MM.1S (cell line): ENCODE data around the gene C3orf18.

Experiments used
- DNase-seq: peaks from one replicate; pipeline ENCODE4 v3.0.0-alpha.2; 2015
- H2AFZ ChIP-seq: fragments of 300-600 bp; sonication (generic); 2 replicates; pipeline ENCODE4 v1.6.0; 2016; ENCODE audit warnings: antibody characterized with exemption, low read length
- H3F3A ChIP-seq: fragments of 300-600 bp; sonication (generic); 2 replicates; pipeline ENCODE4 v1.6.1; 2016; ENCODE audit warnings: mild to moderate bottlenecking, antibody characterized with exemption, low read length, moderate library complexity, mixed read lengths; ENCODE audit not compliant: insufficient read depth
- H3K27ac ChIP-seq: fragments of 300-600 bp; sonication (generic); 2 replicates; pipeline ENCODE4 v1.5.1; 2016; ENCODE audit warnings: mild to moderate bottlenecking, low read length
- H3K27me3 ChIP-seq: fragments of 300-600 bp; sonication (generic); replicated peaks from 2 replicates; pipeline ENCODE4 v1.6.0; 2016; ENCODE audit warnings: low read length; ENCODE audit not compliant: insufficient read depth
- H3K36me3 ChIP-seq: fragments of 300-600 bp; sonication (generic); replicated peaks from 2 replicates; pipeline ENCODE4 v1.6.1; 2016; ENCODE audit warnings: mild to moderate bottlenecking, low read length, mixed read lengths; ENCODE audit not compliant: insufficient read depth
- H3K4me1 ChIP-seq: fragments of 300-600 bp; sonication (generic); 2 replicates; pipeline ENCODE4 v1.6.1; 2016; ENCODE audit warnings: low read length, mixed read lengths
- H3K4me2 ChIP-seq: fragments of 300-600 bp; sonication (generic); 2 replicates; pipeline ENCODE4 v1.6.0; 2016; ENCODE audit warnings: low read depth, low read length
- H3K4me3 ChIP-seq: fragments of 300-600 bp; sonication (generic); 2 replicates; pipeline ENCODE4 v1.5.1; 2016; ENCODE audit warnings: low read length, mixed read lengths
- H3K79me2 ChIP-seq: fragments of 300-600 bp; sonication (generic); 2 replicates; pipeline ENCODE4 v1.6.1; 2016; ENCODE audit warnings: mixed run types, low read length, mixed read lengths
- H3K9ac ChIP-seq: fragments of 300-600 bp; sonication (generic); 2 replicates; pipeline ENCODE4 v1.6.1; 2016; ENCODE audit warnings: low read length, mixed read lengths
- H3K9me2 ChIP-seq: fragments of 300-600 bp; sonication (generic); replicated peaks from 2 replicates; pipeline ENCODE4 v1.6.1; 2016; ENCODE audit warnings: mild to moderate bottlenecking, low read length, mixed read lengths; ENCODE audit not compliant: insufficient read depth
- H3K9me3 ChIP-seq: fragments of 300-600 bp; sonication (generic); replicated peaks from 2 replicates; pipeline ENCODE4 v1.6.1; 2016; ENCODE audit warnings: mild to moderate bottlenecking, low read length, mixed read lengths; ENCODE audit not compliant: insufficient read depth
- H4K20me1 ChIP-seq: fragments of 300-600 bp; sonication (generic); 2 replicates; pipeline ENCODE4 v1.6.1; 2016; ENCODE audit warnings: mild to moderate bottlenecking, low read length, moderate library complexity, mixed read lengths; ENCODE audit not compliant: insufficient read depth
- CTCF ChIP-seq: fragments of 300-600 bp; sonication (generic); IDR thresholded peaks from 2 replicates; pipeline ENCODE4 v1.5.1; 2016; ENCODE audit warnings: antibody characterized with exemption, low read length, mixed read lengths
- EZH2 ChIP-seq: fragments of 300-600 bp; sonication (generic); optimal IDR thresholded peaks from 2 replicates; pipeline ENCODE3; 2017; ENCODE audit warnings: low read depth, mild to moderate bottlenecking, antibody characterized with exemption, low read length, mixed read lengths
- EZH2phosphoT487 ChIP-seq: fragments of 300-600 bp; sonication (generic); IDR thresholded peaks from 2 replicates; pipeline ENCODE4 v1.6.1; 2018; ENCODE audit warnings: antibody characterized with exemption, low read length

Gene C3orf18

GRCh38 chr3:50570508-50571279 is 3.1 kb upstream of the C3orf18 start:
- H3K27ac ChIP-seq = no peak overlapping the region
- no peak overlapping the region for H2AFZ ChIP-seq
- no peaks in the 10 kb centered on the region for H3K9me2 ChIP-seq
- H4K20me1 ChIP-seq = no peaks in the 10 kb centered on the region
- no peak overlapping the region; the same call in 1 of the 2 replicates for H3K9ac ChIP-seq
- H3K27me3 ChIP-seq = peaks cover 9% of the 10 kb centered on the region; the same call in 1 of the 2 replicates
- H3K79me2 ChIP-seq = no peaks in the 10 kb centered on the region
- no peak for TF ChIP-seq EZH2
- no peak for TF ChIP-seq EZH2phosphoT487
- TF ChIP-seq CTCF = no peak
- peak overlapping the region; percentile 93 for H3K4me2 ChIP-seq
- no peaks in the 10 kb centered on the region for H3K9me3 ChIP-seq
- H3F3A ChIP-seq = peaks cover 10% of the 10 kb centered on the region; the same call in 1 of the 2 replicates
- DNase-seq = no peak
- H3K36me3 ChIP-seq = no peaks in the 10 kb centered on the region
- peaks cover 12% of the 10 kb centered on the region for H3K4me1 ChIP-seq
- no peak overlapping the region for H3K4me3 ChIP-seq

GRCh38 chr3:50568947-50569749 is 1.6 kb upstream of the C3orf18 start, which contains the start of gene HEMK1:
Gene HEMK1 (plus strand): TSS chr3:50569522. CDS start chr3:50571105, 1,583 bp downstream.
- no peaks in the 10 kb centered on the region for H3K9me2 ChIP-seq
- H3K9ac ChIP-seq = peak within 1 kb of the TSS; percentile 70
- peaks cover 12% of the 10 kb centered on the region for H3K4me1 ChIP-seq
- peak within 1 kb of the TSS; percentile 52; the same call in 1 of the 2 replicates for H3K27ac ChIP-seq
- no peaks in the 10 kb centered on the region for H3K36me3 ChIP-seq
- H3K4me2 ChIP-seq = peak within 1 kb of the TSS; percentile 93
- DNase-seq = peak; percentile 94
- H3K79me2 ChIP-seq = no peaks in the 10 kb centered on the region
- H4K20me1 ChIP-seq = no peaks in the 10 kb centered on the region
- peaks cover 10% of the 10 kb centered on the region; the same call in 1 of the 2 replicates for H3F3A ChIP-seq
- H3K27me3 ChIP-seq = peaks cover 9% of the 10 kb centered on the region; the same call in 1 of the 2 replicates
- peak within 1 kb of the TSS; percentile 97 for H2AFZ ChIP-seq
- TF ChIP-seq EZH2 = no peak
- no peak for TF ChIP-seq CTCF
- no peak for TF ChIP-seq EZH2phosphoT487
- H3K9me3 ChIP-seq = no peaks in the 10 kb centered on the region
- peak within 1 kb of the TSS; percentile 99 for H3K4me3 ChIP-seq

- H3K4me2 ChIP-seq = peak overlapping the region; percentile 93
- peak overlapping the region; percentile 60 for H2AFZ ChIP-seq
- no peaks in the 10 kb centered on the region for H3K36me3 ChIP-seq
- TF ChIP-seq EZH2phosphoT487 (no peak), CTCF (no peak), EZH2 (no peak)
- H3K9me3 ChIP-seq = no peaks in the 10 kb centered on the region
- no peak for DNase-seq
- no peaks in the 10 kb centered on the region for H3K9me2 ChIP-seq
- peaks cover 12% of the 10 kb centered on the region for H3K4me1 ChIP-seq
- H3K27ac ChIP-seq = no peak overlapping the region
- no peaks in the 10 kb centered on the region for H4K20me1 ChIP-seq
- H3K27me3 ChIP-seq = peaks cover 9% of the 10 kb centered on the region; the same call in 1 of the 2 replicates
- H3K4me3 ChIP-seq = peak overlapping the region; percentile 58
- H3K9ac ChIP-seq = peak overlapping the region; percentile 42; the same call in 1 of the 2 replicates
- H3K79me2 ChIP-seq = no peaks in the 10 kb centered on the region
- peaks cover 10% of the 10 kb centered on the region; the same call in 1 of the 2 replicates for H3F3A ChIP-seq
Observed at GRCh38 chr3:50567011-50567385, 549 bp downstream of the C3orf18 start.
